NB4 (cell line): Measurements from ENCODE around the gene SUCO.

Experiments
- CTCF ChIP-seq: IDR thresholded peaks from one replicate; pipeline ENCODE4 v1.5.1; 2012; ENCODE audit warnings: low read depth, low read length
- POLR2A ChIP-seq: IDR thresholded peaks from 2 replicates; pipeline ENCODE4 v1.6.1; 2011; ENCODE audit warnings: mild to moderate bottlenecking; ENCODE audit not compliant: insufficient read length; ENCODE audit errors: extremely low read depth

- TF ChIP-seq POLR2A (no peak), CTCF (no peak)
Measured at GRCh38 chr1:172515927-172516326, 17.0 kb upstream of the SUCO start.
